ENCODE results near the gene SYT1.

Gene SYT1

GRCh38 chr12:79415746-79416435 is 551.3 kb downstream of the SYT1 start:
- Histone ChIP-seq H3K79me2 (ENCODE audit: insufficient read depth, low read length) (no peaks in the 10 kb centered on the region), H3K9me2 (replicated peaks; ENCODE audit: insufficient read depth, low read length) (no peaks in the 10 kb centered on the region), H3K27me3 (ENCODE audit: low read length) (no peaks in the 10 kb centered on the region), H4K20me1 (ENCODE audit: low read depth, low read length) (no peaks in the 10 kb centered on the region), H3K4me2 (ENCODE audit: low read depth, low read length, poor library complexity, severe bottlenecking) (no peak overlapping the region), H3K4me3 (ENCODE audit: insufficient read depth, low read length, poor library complexity, severe bottlenecking) (no peak overlapping the region), H3K9ac (ENCODE audit: low read length) (no peak overlapping the region), H3K36me3 (ENCODE audit: low read length) (no peaks in the 10 kb centered on the region), H3K27ac (ENCODE audit: low read depth, low read length) (no peak overlapping the region), H2AFZ (ENCODE audit: low read depth, low read length, severe bottlenecking) (no peak overlapping the region), H3K9me3 (ENCODE audit: insufficient read depth, low read length) (no peaks in the 10 kb centered on the region), H3F3A (ENCODE audit: insufficient read depth) (no peaks in the 10 kb centered on the region)
- TF ChIP-seq EZH2phosphoT487 (conservative IDR thresholded peaks at IDR 0.05; ENCODE audit: low read length): no peak
- TF ChIP-seq, protein P1, sequence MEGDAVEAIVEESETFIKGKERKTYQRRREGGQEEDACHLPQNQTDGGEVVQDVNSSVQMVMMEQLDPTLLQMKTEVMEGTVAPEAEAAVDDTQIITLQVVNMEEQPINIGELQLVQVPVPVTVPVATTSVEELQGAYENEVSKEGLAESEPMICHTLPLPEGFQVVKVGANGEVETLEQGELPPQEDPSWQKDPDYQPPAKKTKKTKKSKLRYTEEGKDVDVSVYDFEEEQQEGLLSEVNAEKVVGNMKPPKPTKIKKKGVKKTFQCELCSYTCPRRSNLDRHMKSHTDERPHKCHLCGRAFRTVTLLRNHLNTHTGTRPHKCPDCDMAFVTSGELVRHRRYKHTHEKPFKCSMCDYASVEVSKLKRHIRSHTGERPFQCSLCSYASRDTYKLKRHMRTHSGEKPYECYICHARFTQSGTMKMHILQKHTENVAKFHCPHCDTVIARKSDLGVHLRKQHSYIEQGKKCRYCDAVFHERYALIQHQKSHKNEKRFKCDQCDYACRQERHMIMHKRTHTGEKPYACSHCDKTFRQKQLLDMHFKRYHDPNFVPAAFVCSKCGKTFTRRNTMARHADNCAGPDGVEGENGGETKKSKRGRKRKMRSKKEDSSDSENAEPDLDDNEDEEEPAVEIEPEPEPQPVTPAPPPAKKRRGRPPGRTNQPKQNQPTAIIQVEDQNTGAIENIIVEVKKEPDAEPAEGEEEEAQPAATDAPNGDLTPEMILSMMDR (IDR thresholded peaks at IDR 0.05; ENCODE audit: insufficient read depth, low read length, poor library complexity, severe bottlenecking): no peak

DNA sequence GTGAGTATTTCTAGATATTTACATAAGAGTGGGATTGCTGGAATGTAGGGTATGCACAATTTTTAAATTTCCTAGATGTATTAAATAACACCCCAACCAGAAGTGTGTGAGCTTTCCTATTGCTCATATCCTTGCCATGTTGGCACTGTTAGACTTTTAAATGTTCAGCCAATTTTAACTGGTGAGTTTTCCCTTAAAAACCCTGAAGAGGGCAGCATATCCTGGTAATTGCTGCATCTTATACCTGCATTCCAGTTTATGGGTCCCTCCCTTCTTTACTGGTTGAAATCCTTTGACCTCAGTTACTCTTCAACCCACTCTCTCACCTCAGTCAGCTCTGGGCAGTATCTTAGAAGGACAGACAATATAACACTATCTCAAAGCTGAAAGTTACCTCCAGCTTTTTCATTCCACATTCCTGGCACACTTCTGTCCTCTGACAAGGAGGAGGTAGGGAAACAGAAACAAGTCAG is 555.6 kb downstream of the SYT1 start:
- H3K27me3 ChIP-seq (ENCODE audit: low read length): no peaks in the 10 kb centered on the region
- no peaks in the 10 kb centered on the region for H3K9me2 ChIP-seq (replicated peaks; ENCODE audit: insufficient read depth, low read length)
- no peak overlapping the region for H3K27ac ChIP-seq (ENCODE audit: low read depth, low read length)
- no peak overlapping the region for H2AFZ ChIP-seq (ENCODE audit: low read depth, low read length, severe bottlenecking)
- no peaks in the 10 kb centered on the region for H3K36me3 ChIP-seq (ENCODE audit: low read length)
- H3K4me3 ChIP-seq (ENCODE audit: insufficient read depth, low read length, poor library complexity, severe bottlenecking): no peak overlapping the region
- no peaks in the 10 kb centered on the region for H4K20me1 ChIP-seq (ENCODE audit: low read depth, low read length)
- no peak overlapping the region for H3K4me2 ChIP-seq (ENCODE audit: low read depth, low read length, poor library complexity, severe bottlenecking)
- no peak overlapping the region for H3K9ac ChIP-seq (ENCODE audit: low read length)
- H3K79me2 ChIP-seq (ENCODE audit: insufficient read depth, low read length): no peaks in the 10 kb centered on the region
- H3K9me3 ChIP-seq (ENCODE audit: insufficient read depth, low read length): no peaks in the 10 kb centered on the region
- H3F3A ChIP-seq (ENCODE audit: insufficient read depth): no peaks in the 10 kb centered on the region
- no peak for TF ChIP-seq EZH2phosphoT487 (conservative IDR thresholded peaks at IDR 0.05; ENCODE audit: low read length)
- TF ChIP-seq, protein P1 (IDR thresholded peaks at IDR 0.05; ENCODE audit: insufficient read depth, low read length, poor library complexity, severe bottlenecking): no peak

- TF ChIP-seq, protein P1 (IDR thresholded peaks at IDR 0.05; ENCODE audit: insufficient read depth, low read length, poor library complexity, severe bottlenecking): no peak
- no peak for TF ChIP-seq EZH2phosphoT487 (conservative IDR thresholded peaks at IDR 0.05; ENCODE audit: low read length)
- Histone ChIP-seq H3K9me3 (ENCODE audit: insufficient read depth, low read length) (no peaks in the 10 kb centered on the region), H3K9ac (ENCODE audit: low read length) (no peak overlapping the region), H3K79me2 (ENCODE audit: insufficient read depth, low read length) (no peaks in the 10 kb centered on the region), H3K27ac (ENCODE audit: low read depth, low read length) (no peak overlapping the region), H3F3A (ENCODE audit: insufficient read depth) (no peaks in the 10 kb centered on the region), H3K27me3 (ENCODE audit: low read length) (no peaks in the 10 kb centered on the region), H4K20me1 (ENCODE audit: low read depth, low read length) (no peaks in the 10 kb centered on the region), H3K36me3 (ENCODE audit: low read length) (no peaks in the 10 kb centered on the region), H3K9me2 (replicated peaks; ENCODE audit: insufficient read depth, low read length) (no peaks in the 10 kb centered on the region), H3K4me2 (ENCODE audit: low read depth, low read length, poor library complexity, severe bottlenecking) (no peak overlapping the region), H3K4me3 (ENCODE audit: insufficient read depth, low read length, poor library complexity, severe bottlenecking) (no peak overlapping the region), H2AFZ (ENCODE audit: low read depth, low read length, severe bottlenecking) (no peak overlapping the region)
Observed at GRCh38 chr12:79421236-79421740, 556.7 kb downstream of the SYT1 start.
